Vagina (tissue), 2 donors: Measurements from ENCODE around the gene SPECC1.

Experiments
- CTCF ChIP-seq, 3 experiments: fragments of 450-650 bp in 2 of 3; fragments of 200-600 bp in 1 of 3; sonication (generic) in 1 of 3; IDR thresholded peaks; one replicate each; pipeline ENCODE4 v1.5.1; 2017 to 2019; ENCODE audit warnings: antibody characterized with exemption in 3 of 3, mild to moderate bottlenecking in 2 of 3, moderate library complexity in 2 of 3
- POLR2A ChIP-seq, 2 donors: fragments of 450-650 bp; IDR thresholded peaks; one replicate each; pipeline ENCODE4 v1.6.1; 2017; ENCODE audit warnings: antibody characterized with exemption in 2 of 2, mild to moderate bottlenecking in 2 of 2, moderate library complexity in 2 of 2

GRCh38 chr17:19975601-19976000 lies 33.6 kb upstream of the SPECC1 start:
- TF ChIP-seq CTCF (IDR thresholded peaks at IDR 0.05) (no peak), POLR2A (IDR thresholded peaks at IDR 0.05) (no peak)
